GM12891 (cell line): ENCODE measurements around the gene UBE3C.

Experiments
- PAX5 ChIP-seq: IDR thresholded peaks from 2 replicates; pipeline ENCODE4 v1.6.1; 2011; ENCODE audit warnings: low read length, moderate library complexity, mild to moderate bottlenecking; ENCODE audit not compliant: insufficient read depth, severe bottlenecking
- POLR2A ChIP-seq: IDR thresholded peaks from 2 replicates; pipeline ENCODE4 v1.6.1; 2011; ENCODE audit warnings: low read depth, low read length, control low read depth
- POLR2AphosphoS5 ChIP-seq: IDR thresholded peaks from 2 replicates; pipeline ENCODE4 v1.6.1; 2011; ENCODE audit warnings: low read depth, low read length, control low read depth
- SPI1 ChIP-seq: IDR thresholded peaks from 2 replicates; pipeline ENCODE4 v1.6.1; 2011; ENCODE audit warnings: low read depth, low read length, control low read depth
- TAF1 ChIP-seq: IDR thresholded peaks from 2 replicates; pipeline ENCODE4 v1.6.1; 2011; ENCODE audit warnings: low read depth, low read length, control low read depth

GRCh38 chr7:157140511-157140905 is 1.8 kb downstream of the UBE3C start:
- TF ChIP-seq TAF1: no peak
- TF ChIP-seq POLR2A: no peak
- TF ChIP-seq POLR2AphosphoS5: no peak
- no peak for TF ChIP-seq SPI1
- TF ChIP-seq PAX5: no peak
